ENCODE data around the gene C1orf146.
"Not testable (repeated sequence)": the region's sequence is repeated elsewhere in the genome, so short reads cannot be mapped to it uniquely, and the experiment has no call there.

C1orf146 gene

DNA sequence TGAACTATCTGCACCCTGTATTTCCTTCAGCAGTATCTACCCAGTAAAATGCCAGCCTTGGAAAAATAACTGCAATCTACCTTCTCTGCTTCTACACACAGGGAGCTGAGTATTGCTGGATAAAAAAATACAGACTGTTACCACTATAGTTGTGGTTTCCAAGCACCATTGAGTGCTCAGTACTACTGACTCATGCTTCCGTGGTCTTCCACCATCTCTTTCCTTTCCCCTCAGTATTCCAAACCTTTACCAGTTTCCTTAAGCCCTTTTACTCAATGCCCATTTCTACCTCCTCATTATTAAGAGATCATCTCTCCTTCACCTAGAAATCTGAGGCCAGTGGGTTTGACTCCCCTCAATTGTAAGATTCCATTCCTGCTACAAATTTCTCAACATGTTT is 57.2 kb downstream of the C1orf146 start:
- DNase-seq (ENCODE audit: low spot score) = no peak

GRCh38 chr1:92276082-92276481 is 58.4 kb downstream of the C1orf146 start:
- DNase-seq (ENCODE audit: low spot score) = no peak

GRCh38 chr1:92277105-92277723 is 59.5 kb downstream of the C1orf146 start:
- no peak for DNase-seq (ENCODE audit: low spot score)

DNA sequence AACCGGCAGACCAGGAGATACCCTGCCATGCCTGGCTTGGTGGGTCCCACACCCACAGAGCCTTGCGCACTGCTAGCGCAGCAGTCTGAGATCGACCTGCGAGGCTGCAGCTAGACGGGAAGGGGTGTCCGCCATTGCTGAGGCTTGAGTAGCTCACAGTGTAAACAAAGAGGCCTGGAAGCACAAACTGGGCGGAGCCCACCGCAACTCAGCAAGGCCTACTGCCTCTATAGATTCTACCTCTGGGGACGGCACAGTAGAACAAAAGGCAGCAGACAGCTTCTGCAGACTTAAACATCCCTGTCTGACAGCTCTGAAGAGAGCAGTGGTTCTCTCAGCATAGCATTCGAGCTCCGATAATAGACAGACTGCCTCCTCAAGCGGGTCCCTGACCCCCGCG is 62.1 kb downstream of the C1orf146 start:
- DNase-seq (ENCODE audit: low spot score) = not testable (repeated sequence)

DNA sequence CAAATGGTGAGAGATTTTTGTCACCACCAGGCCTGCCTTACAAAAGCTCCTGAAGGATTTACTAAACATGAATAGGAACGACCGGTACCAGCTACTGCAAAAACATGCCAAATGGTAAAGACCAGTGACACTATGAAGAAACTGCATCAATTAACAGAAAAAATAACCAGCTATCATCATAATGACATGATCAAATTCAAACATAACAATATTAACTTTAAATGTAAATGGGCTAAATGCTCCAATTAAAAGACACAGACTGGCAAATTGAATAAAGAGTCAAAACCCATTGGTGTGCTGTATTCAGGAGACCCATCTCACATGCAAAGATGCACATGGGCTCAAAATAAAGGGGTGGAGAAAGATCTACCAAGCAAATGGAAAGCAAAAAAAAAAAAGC is 63.7 kb downstream of the C1orf146 start:
- DNase-seq (ENCODE audit: low spot score) = not testable (repeated sequence)

GRCh38 chr1:92291372-92291999 is 73.8 kb downstream of the C1orf146 start:
- DNase-seq (ENCODE audit: low spot score) = peak; percentile 47
